ENCODE data around the gene OSMR. TPM values are rescaled to one million over a fixed set of nuclear protein-coding genes. Genes with fewer than 3 reads are reported as not detected.
A peak's percentile ranks its signal among the peaks of the same experiment; 100 is the strongest.

OSMR gene
- total RNA-seq, 1 experiment from 2014 or later = 0.38 TPM

DNA sequence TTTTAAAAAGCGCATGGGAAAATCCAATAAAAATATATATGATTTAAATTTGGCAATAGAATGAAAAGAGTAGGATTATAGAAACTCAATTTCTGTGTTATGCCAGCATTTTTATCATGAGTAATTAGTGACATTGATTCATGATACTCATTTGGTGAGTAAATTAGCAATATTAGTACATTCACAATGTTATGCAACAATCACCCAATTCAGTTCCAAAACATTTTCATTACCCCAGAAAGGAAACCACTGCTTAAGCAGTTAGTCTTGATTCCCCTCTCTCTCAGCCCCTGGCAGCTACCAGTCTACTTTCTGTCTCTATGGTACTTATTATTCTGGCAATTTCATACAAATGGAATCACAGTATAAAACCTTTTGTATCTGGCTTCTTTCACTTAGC, 27.0 kb downstream of the OSMR start:
- Histone ChIP-seq H3K27me3 (ENCODE audit: control insufficient read depth, insufficient read depth, low read length) (no peaks in the 10 kb centered on the region), H3K4me3 (ENCODE audit: insufficient read depth, low read depth, low read length) (no peak overlapping the region), H3K36me3 (replicated peaks; ENCODE audit: control insufficient read depth, insufficient read depth, low read length) (no peaks in the 10 kb centered on the region)
- DNase-seq = no peak

DNA sequence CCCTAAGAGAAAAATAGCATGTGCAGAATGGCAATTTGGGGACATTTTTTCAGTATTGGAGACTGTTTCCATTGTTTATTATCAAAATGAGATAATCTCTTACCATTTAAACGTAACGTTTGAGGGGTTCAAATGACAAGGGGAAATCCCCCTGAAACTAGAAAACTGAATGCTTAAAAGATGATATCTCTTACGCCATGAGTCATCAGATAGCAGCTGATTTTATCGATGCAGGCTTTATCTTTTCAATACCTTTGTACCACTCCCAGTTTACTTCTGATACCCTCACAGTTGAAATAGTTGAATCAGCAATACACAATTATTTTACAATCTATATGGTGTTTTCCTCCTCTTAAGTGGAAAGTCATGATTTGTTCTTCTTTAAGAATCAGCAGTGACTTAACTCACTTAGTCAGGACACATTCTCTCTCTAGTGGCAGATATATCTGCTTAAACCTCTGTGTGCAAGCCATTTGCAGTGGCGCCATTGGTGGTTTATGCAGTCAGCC, 29.2 kb downstream of the OSMR start:
- DNase-seq = no peak
- H3K36me3 ChIP-seq (replicated peaks; ENCODE audit: control insufficient read depth, insufficient read depth, low read length) = no peaks in the 10 kb centered on the region
- H3K27me3 ChIP-seq (ENCODE audit: control insufficient read depth, insufficient read depth, low read length) = no peaks in the 10 kb centered on the region

GRCh38 chr5:38878391-38879077, 32.7 kb downstream of the OSMR start:
- H3K36me3 ChIP-seq (replicated peaks; ENCODE audit: control insufficient read depth, insufficient read depth, low read length) = no peaks in the 10 kb centered on the region
- no peak overlapping the region for H3K4me3 ChIP-seq (ENCODE audit: insufficient read depth, low read depth, low read length)
- H3K27me3 ChIP-seq (ENCODE audit: control insufficient read depth, insufficient read depth, low read length) = no peaks in the 10 kb centered on the region
- no peak for DNase-seq

More for the DNA sequence above, 29.2 kb downstream of the OSMR start:
- no peak overlapping the region for H3K4me3 ChIP-seq (ENCODE audit: insufficient read depth, low read depth, low read length)

DNA sequence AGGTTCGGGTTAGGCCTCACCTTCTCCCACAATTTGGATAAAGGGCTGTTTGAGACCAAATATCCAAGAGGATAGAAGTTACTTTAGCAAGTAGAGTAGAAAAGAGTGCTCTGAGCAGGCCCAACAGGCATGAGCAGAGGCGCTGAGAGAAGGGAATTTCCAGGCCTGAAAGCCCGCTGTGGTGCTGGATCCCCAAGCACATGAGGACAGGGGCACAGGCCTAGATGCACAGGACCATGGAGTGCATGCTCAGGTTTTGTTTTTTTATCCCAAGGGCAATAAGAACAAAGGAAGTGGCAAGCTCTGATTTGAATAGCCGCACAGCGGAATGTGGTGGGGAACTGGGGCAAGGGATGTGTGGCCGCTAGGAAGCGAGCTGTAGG, 33.3 kb downstream of the OSMR start:
- no peak for DNase-seq
- Histone ChIP-seq H3K36me3 (replicated peaks; ENCODE audit: control insufficient read depth, insufficient read depth, low read length) (no peaks in the 10 kb centered on the region), H3K4me3 (ENCODE audit: insufficient read depth, low read depth, low read length) (no peak overlapping the region), H3K27me3 (ENCODE audit: control insufficient read depth, insufficient read depth, low read length) (no peaks in the 10 kb centered on the region)

- DNase-seq = no peak
- Histone ChIP-seq H3K4me3 (ENCODE audit: insufficient read depth, low read depth, low read length) (no peak overlapping the region), H3K36me3 (replicated peaks; ENCODE audit: control insufficient read depth, insufficient read depth, low read length) (no peaks in the 10 kb centered on the region), H3K27me3 (ENCODE audit: control insufficient read depth, insufficient read depth, low read length) (no peaks in the 10 kb centered on the region)
These were observed 38.0 kb downstream of the OSMR start for GRCh38 chr5:38883842-38884241.

DNA sequence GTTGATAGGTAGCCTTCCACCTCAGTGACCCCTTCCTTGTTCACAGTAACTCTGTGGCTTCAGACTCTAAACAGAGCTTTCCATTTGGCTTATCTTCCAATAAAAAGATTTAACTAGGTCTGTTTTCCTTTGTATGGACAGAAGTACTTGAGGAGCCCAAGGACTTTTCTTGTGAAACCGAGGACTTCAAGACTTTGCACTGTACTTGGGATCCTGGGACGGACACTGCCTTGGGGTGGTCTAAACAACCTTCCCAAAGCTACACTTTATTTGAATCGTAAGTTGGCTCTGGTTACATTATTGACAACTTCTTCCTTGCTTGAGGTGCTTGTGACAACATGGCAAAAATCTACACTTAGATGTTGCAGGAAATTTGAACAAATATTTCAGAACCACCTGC, 39.4 kb downstream of the OSMR start:
- no peak overlapping the region for H3K4me3 ChIP-seq (ENCODE audit: insufficient read depth, low read depth, low read length)
- H3K36me3 ChIP-seq (replicated peaks; ENCODE audit: control insufficient read depth, insufficient read depth, low read length) = no peaks in the 10 kb centered on the region
- no peak for DNase-seq

DNA sequence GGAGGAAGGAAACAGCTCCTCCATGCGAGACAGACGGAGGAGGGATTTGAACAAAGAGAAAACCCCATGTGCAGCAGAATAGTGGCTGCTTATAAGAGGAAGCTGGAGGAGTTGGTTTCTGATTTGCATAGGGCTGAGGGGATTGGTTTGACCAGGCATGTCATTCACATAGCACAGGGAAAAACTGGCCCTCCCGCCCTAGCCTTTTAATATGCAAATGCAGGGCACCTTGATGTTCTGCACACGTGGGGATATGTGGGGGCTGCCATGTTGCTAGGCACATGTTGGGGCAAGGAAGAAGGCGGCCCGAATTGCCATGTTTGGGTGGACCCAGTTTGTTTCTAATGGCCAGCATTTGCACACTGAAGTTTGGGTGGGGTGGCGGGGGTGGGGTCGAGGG, 42.2 kb downstream of the OSMR start:
- H3K4me3 ChIP-seq (ENCODE audit: insufficient read depth, low read depth, low read length) = no peak overlapping the region
- H3K27me3 ChIP-seq (ENCODE audit: control insufficient read depth, insufficient read depth, low read length) = no peaks in the 10 kb centered on the region
- peak; percentile 24 for DNase-seq
- no peaks in the 10 kb centered on the region for H3K36me3 ChIP-seq (replicated peaks; ENCODE audit: control insufficient read depth, insufficient read depth, low read length)

More for the DNA sequence above, 39.4 kb downstream of the OSMR start:
- H3K27me3 ChIP-seq (ENCODE audit: control insufficient read depth, insufficient read depth, low read length) = no peaks in the 10 kb centered on the region

DNA sequence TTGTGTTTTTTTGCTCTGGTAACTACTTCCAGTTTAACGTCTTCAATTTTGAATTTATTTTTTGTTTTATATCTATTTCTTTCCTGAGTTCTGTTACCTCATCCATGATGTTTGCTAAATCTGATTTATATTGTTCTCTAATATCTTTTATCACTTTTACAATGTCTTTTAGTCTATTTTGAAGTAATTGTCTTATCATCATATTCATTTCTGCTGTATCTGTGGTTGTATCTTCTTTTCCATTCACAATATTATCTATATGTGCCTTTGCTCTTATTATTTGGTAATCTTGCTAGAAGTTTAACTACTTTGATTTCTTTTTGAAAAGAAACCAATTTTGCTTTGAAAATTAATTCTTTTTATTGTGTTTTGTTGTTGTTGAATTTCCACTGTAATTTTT, 43.6 kb downstream of the OSMR start:
- no peaks in the 10 kb centered on the region for H3K36me3 ChIP-seq (replicated peaks; ENCODE audit: control insufficient read depth, insufficient read depth, low read length)
- no peak for DNase-seq
- H3K4me3 ChIP-seq (ENCODE audit: insufficient read depth, low read depth, low read length) = no peak overlapping the region
- no peaks in the 10 kb centered on the region for H3K27me3 ChIP-seq (ENCODE audit: control insufficient read depth, insufficient read depth, low read length)

GRCh38 chr5:38891563-38891962, 45.8 kb downstream of the OSMR start:
- H3K27me3 ChIP-seq (ENCODE audit: control insufficient read depth, insufficient read depth, low read length) = no peaks in the 10 kb centered on the region
- H3K4me3 ChIP-seq (ENCODE audit: insufficient read depth, low read depth, low read length) = no peak overlapping the region
- no peak for DNase-seq
- no peaks in the 10 kb centered on the region for H3K36me3 ChIP-seq (replicated peaks; ENCODE audit: control insufficient read depth, insufficient read depth, low read length)

GRCh38 chr5:38892363-38892762, 46.6 kb downstream of the OSMR start:
- no peak for DNase-seq
- H3K4me3 ChIP-seq (ENCODE audit: insufficient read depth, low read depth, low read length) = no peak overlapping the region
- H3K27me3 ChIP-seq (ENCODE audit: control insufficient read depth, insufficient read depth, low read length) = no peaks in the 10 kb centered on the region
- no peaks in the 10 kb centered on the region for H3K36me3 ChIP-seq (replicated peaks; ENCODE audit: control insufficient read depth, insufficient read depth, low read length)

DNA sequence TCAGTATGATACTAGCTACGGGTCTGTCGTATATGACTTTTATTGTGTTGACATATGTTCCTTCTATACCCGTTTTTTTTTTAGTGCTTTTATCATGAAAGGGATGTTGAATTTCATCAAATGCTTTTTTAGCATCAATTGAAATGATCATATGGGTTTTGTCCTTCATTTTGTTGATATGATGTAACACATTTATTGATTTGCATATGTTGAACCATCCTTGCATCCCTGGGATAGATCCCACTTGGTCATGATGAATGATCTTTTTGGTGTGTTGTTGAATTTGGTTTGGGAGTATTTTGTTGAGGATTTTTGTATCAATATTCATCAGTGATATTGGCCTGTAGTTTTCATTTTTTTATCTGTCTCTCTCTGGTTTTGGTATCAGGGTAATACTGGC, 50.9 kb downstream of the OSMR start:
- DNase-seq = no peak
- Histone ChIP-seq H3K36me3 (replicated peaks; ENCODE audit: control insufficient read depth, insufficient read depth, low read length) (no peaks in the 10 kb centered on the region), H3K4me3 (ENCODE audit: insufficient read depth, low read depth, low read length) (no peak overlapping the region), H3K27me3 (ENCODE audit: control insufficient read depth, insufficient read depth, low read length) (no peaks in the 10 kb centered on the region)

DNA sequence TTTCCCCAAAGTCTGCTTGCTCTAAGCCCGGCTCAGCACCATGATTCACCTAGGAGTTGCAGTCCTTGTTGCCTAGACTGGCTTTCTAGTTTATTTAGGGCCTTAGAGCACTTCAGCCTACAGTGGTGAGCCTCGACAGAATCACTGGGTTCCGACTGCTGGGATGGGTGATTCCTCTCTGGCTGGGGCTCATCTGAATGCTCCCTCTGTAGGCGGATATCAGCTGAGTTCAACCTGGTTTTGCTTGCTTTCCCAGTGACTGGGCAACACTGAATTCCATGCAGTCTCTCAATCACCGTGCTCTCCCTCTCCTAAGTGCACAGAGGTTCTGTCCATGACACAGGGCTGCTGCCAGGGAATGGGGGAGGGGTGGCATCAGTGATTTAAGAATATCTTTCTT, 54.1 kb downstream of the OSMR start:
- DNase-seq = peak; percentile 16
- H3K27me3 ChIP-seq (ENCODE audit: control insufficient read depth, insufficient read depth, low read length) = no peaks in the 10 kb centered on the region
- no peak overlapping the region for H3K4me3 ChIP-seq (ENCODE audit: insufficient read depth, low read depth, low read length)
- no peaks in the 10 kb centered on the region for H3K36me3 ChIP-seq (replicated peaks; ENCODE audit: control insufficient read depth, insufficient read depth, low read length)

GRCh38 chr5:38905516-38905915, 59.7 kb downstream of the OSMR start:
- Histone ChIP-seq H3K36me3 (replicated peaks; ENCODE audit: control insufficient read depth, insufficient read depth, low read length) (no peaks in the 10 kb centered on the region), H3K4me3 (ENCODE audit: insufficient read depth, low read depth, low read length) (no peak overlapping the region), H3K27me3 (ENCODE audit: control insufficient read depth, insufficient read depth, low read length) (no peaks in the 10 kb centered on the region)
- DNase-seq = no peak

DNA sequence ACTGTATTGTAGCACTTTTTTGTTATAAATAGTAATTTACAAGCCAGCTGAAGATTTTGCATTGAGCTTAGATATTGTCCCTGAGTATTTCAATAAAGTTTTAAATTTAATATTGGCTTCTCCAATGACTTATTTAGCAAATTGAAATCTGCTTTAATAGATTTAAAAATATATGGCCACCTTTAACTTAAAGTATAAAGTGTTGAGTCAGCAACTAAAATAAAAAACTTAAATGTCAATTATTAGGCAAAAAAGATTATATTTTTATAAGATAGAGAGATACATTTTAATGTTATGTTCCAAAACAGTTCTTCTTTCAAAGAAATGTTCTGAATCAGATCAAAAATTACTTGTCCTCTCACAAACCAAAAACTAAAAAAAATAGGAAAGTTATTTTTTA, 60.7 kb downstream of the OSMR start:
- Histone ChIP-seq H3K27me3 (ENCODE audit: control insufficient read depth, insufficient read depth, low read length) (no peaks in the 10 kb centered on the region), H3K4me3 (ENCODE audit: insufficient read depth, low read depth, low read length) (no peak overlapping the region), H3K36me3 (replicated peaks; ENCODE audit: control insufficient read depth, insufficient read depth, low read length) (no peaks in the 10 kb centered on the region)
- DNase-seq = no peak

DNA sequence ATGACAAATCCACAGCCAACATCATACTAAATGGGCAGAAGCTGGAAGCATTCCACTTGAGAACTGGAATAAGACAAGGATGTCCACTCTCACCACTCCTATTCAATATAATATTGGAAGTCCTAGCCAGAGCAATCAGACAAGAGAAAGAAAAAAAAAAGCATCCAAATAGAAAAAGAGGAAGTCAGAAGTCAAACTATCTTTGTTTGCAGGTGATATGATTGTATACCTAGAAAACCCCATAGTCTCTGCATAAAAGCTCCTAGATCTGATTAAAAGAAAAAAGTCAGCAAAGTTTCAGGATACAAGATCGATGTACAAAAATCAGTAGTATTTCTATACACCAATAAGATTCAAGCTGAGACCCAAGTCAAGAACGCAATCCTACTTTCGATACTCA, 66.1 kb downstream of the OSMR start:
- Histone ChIP-seq H3K27me3 (ENCODE audit: control insufficient read depth, insufficient read depth, low read length) (no peaks in the 10 kb centered on the region), H3K4me3 (ENCODE audit: insufficient read depth, low read depth, low read length) (no peak overlapping the region), H3K36me3 (replicated peaks; ENCODE audit: control insufficient read depth, insufficient read depth, low read length) (no peaks in the 10 kb centered on the region)
- DNase-seq = no peak

DNA sequence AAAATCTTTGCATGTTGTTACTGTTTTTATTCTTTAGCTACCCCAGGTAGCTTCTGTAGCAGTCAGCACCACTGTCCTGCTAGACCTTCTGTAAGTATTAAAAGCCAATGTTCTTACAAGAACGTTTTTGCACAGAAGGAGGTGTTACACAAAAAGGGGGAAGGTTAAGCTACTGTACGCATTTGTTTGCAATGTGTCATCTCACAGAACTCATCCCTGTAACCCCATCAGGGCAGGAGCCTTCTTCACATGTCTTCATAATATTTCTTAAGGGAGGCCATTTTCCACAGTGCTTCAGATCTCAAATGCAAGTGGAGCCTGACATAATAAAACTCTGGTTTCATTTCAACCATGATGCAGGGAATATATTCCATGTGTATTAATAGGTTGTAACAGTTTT, 67.9 kb downstream of the OSMR start:
- no peak overlapping the region for H3K4me3 ChIP-seq (ENCODE audit: insufficient read depth, low read depth, low read length)
- no peaks in the 10 kb centered on the region for H3K36me3 ChIP-seq (replicated peaks; ENCODE audit: control insufficient read depth, insufficient read depth, low read length)
- no peak for DNase-seq
- no peaks in the 10 kb centered on the region for H3K27me3 ChIP-seq (ENCODE audit: control insufficient read depth, insufficient read depth, low read length)

Measured in H7 (cell line).